Activated CD4-positive, alpha-beta T cell treated with anti-CD3 and anti-CD28 coated beads, Interleukin-2, amount 50 U/mL, for 4 hours (primary cell): ENCODE data around the gene RELT.

Experiments
- DNase-seq, 2 experiments: peaks; one replicate each; pipeline ENCODE4 v3.0.0-alpha.2; 2020

Gene RELT

GRCh38 chr11:73393479-73394415 lies 17.5 kb downstream of the RELT start:
- peak; percentile 60 to 61 for DNase-seq

GRCh38 chr11:73394416-73395296 lies 18.5 kb downstream of the RELT start:
- DNase-seq: no peak

- DNase-seq: no peak
These were observed 19.4 kb downstream of the RELT start for GRCh38 chr11:73395297-73396208.

GRCh38 chr11:73396251-73396930 lies 20.2 kb downstream of the RELT start:
- DNase-seq: no peak

GRCh38 chr11:73396985-73397384 lies 20.8 kb downstream of the RELT start:
- no peak for DNase-seq

- DNase-seq: no peak
These were observed 21.4 kb downstream of the RELT start for GRCh38 chr11:73397468-73398131.

GRCh38 chr11:73398132-73398526 lies 21.9 kb downstream of the RELT start:
- DNase-seq: no peak

- no peak for DNase-seq
These were observed 22.5 kb downstream of the RELT start for GRCh38 chr11:73398721-73399120.

- DNase-seq: no peak
These were observed 23.0 kb downstream of the RELT start for GRCh38 chr11:73399159-73399590.

GRCh38 chr11:73399636-73400035 lies 23.4 kb downstream of the RELT start:
- DNase-seq: no peak

- DNase-seq: no peak
These were observed 24.1 kb downstream of the RELT start for GRCh38 chr11:73400293-73400692.

GRCh38 chr11:73401217-73401923 lies 25.2 kb downstream of the RELT start:
- DNase-seq: no peak

GRCh38 chr11:73401924-73402833 lies 26.0 kb downstream of the RELT start:
- no peak for DNase-seq

- no peak for DNase-seq
These were observed 26.6 kb downstream of the RELT start for GRCh38 chr11:73402834-73403185.

- no peak for DNase-seq
These were observed 27.3 kb downstream of the RELT start for GRCh38 chr11:73403541-73403940.

- DNase-seq: no peak
These were observed 27.8 kb downstream of the RELT start for GRCh38 chr11:73404048-73404447.

- no peak for DNase-seq
These were observed 28.4 kb downstream of the RELT start for GRCh38 chr11:73404506-73405145.

GRCh38 chr11:73405146-73405510 lies 28.9 kb downstream of the RELT start:
- DNase-seq: no peak

- no peak for DNase-seq
These were observed 29.9 kb downstream of the RELT start for GRCh38 chr11:73406131-73406530.
